Kidney epithelial cell (primary cell): ENCODE measurements around the gene P2RX4. TPM values are rescaled to one million over a fixed set of nuclear protein-coding genes. Genes with fewer than 3 reads are reported as not detected.

Experiments used
- DNase-seq: peaks from one replicate; pipeline ENCODE4 v3.0.0-alpha.2; 2010; ENCODE audit warnings: low read depth
- H3K27me3 ChIP-seq: 2 replicates; pipeline ENCODE4 v1.6.0; 2011; ENCODE audit warnings: low read length; ENCODE audit not compliant: control insufficient read depth, insufficient read depth
- H3K36me3 ChIP-seq: 2 replicates; pipeline ENCODE4 v1.5.1; 2011; ENCODE audit warnings: low read length; ENCODE audit not compliant: control insufficient read depth, insufficient read depth
- H3K4me3 ChIP-seq: 2 replicates; pipeline ENCODE4 v1.5.1; 2011; ENCODE audit warnings: low read depth, mild to moderate bottlenecking, control low read depth, low read length
- total RNA-seq: library from RNA; depleted of rRNA; stranded (reverse); fragments of >200 nt; gene quantifications from 2 replicates; pipeline ENCODE4 v1.2.3, GENCODE V29; 2015
- TF ChIP-seq, protein P1 (sequence below): IDR thresholded peaks from 2 replicates; pipeline ENCODE4 v1.5.1; 2011; ENCODE audit warnings: mild to moderate bottlenecking, moderate library complexity, low read length, control low read depth, inconsistent platforms; ENCODE audit not compliant: insufficient read depth, poor library complexity, severe bottlenecking

P2RX4 gene
- total RNA-seq, 1 donor from 2014 or later, result 119 TPM

- TF ChIP-seq, protein P1, sequence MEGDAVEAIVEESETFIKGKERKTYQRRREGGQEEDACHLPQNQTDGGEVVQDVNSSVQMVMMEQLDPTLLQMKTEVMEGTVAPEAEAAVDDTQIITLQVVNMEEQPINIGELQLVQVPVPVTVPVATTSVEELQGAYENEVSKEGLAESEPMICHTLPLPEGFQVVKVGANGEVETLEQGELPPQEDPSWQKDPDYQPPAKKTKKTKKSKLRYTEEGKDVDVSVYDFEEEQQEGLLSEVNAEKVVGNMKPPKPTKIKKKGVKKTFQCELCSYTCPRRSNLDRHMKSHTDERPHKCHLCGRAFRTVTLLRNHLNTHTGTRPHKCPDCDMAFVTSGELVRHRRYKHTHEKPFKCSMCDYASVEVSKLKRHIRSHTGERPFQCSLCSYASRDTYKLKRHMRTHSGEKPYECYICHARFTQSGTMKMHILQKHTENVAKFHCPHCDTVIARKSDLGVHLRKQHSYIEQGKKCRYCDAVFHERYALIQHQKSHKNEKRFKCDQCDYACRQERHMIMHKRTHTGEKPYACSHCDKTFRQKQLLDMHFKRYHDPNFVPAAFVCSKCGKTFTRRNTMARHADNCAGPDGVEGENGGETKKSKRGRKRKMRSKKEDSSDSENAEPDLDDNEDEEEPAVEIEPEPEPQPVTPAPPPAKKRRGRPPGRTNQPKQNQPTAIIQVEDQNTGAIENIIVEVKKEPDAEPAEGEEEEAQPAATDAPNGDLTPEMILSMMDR, result no peak
- Histone ChIP-seq H3K27me3 (no peaks in the 10 kb centered on the region), H3K36me3 (peaks cover 2% of the 10 kb centered on the region), H3K4me3 (no peak overlapping the region)
- DNase-seq, result no peak
Measured at GRCh38 chr12:121238604-121239350, 28.8 kb downstream of the P2RX4 start.

DNA sequence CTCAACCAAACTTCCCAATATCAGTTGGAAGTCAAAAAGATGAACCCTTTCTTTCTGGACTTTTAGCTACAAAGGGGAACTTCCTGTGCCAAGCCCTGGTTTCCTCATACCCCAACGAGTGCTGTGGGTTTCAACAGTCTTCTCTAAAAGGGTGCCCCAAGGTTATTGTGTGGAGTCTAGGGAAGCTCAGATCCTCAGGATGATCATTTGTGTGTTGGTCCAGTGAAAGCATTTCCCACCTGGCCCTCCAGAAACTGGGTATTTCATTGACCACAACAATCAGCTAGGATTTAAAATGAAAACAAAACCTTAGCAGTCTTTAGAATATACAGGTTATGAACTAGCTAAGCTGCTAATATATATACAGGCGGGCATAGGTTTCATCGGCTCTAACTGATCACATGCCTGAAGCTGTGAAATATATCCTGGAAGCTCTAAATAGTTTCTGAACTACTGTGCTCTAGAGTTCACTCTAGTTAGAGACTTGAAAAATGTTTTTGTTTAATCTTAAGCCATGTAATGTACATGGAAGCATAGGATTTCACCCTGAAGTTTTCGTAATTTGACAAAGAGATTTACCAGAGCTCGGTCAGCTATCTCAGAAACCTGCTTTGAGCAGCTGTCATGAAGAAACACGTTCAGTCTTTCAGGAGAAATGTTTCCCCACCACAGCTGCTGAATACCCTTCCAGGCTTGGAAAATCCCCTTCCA, 29.6 kb downstream of the P2RX4 start:
- TF ChIP-seq, protein P1, result no peak
- peaks cover 2% of the 10 kb centered on the region for H3K36me3 ChIP-seq
- no peak for DNase-seq
- H3K27me3 ChIP-seq, result no peaks in the 10 kb centered on the region
- no peak overlapping the region for H3K4me3 ChIP-seq

- H3K4me3 ChIP-seq, result no peak overlapping the region
- H3K27me3 ChIP-seq, result no peaks in the 10 kb centered on the region
- peaks cover 2% of the 10 kb centered on the region for H3K36me3 ChIP-seq
- DNase-seq, result no peak
- TF ChIP-seq, protein P1, result no peak
Measured at GRCh38 chr12:121240062-121240420, 30.1 kb downstream of the P2RX4 start.

DNA sequence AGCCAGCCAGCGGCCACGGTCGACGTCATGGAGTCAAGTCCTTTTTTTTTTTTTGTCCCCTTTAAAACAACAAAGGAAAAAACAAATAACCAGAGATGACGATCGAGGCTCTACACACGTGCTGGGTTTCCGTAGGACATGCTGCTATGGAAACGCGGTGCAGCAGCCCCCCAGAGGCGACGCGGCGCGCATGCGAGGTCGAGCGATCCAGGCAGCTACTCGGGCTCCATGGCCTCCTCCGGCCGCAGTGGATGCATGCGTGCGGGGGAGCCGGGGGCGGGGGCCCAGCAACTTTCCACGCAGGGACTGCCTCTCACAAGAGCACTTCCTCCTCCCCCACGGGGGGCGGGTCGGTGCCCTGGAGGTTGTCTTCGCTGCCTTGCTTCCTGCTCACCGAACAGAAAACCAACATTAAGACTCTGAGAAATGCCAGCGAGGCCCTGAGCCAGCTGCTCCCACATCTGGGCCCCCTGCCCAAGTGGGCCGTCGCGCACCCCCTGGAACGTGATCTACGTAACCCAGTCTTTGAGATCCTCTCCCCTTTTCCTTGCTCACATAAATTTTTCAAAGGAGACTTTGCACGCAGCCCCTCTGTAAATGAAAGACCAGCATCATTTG, 30.7 kb downstream of the P2RX4 start:
- TF ChIP-seq, protein P1, result no peak
- Histone ChIP-seq H3K27me3 (no peaks in the 10 kb centered on the region), H3K36me3 (peaks cover 2% of the 10 kb centered on the region), H3K4me3 (no peak overlapping the region)
- no peak for DNase-seq

DNA sequence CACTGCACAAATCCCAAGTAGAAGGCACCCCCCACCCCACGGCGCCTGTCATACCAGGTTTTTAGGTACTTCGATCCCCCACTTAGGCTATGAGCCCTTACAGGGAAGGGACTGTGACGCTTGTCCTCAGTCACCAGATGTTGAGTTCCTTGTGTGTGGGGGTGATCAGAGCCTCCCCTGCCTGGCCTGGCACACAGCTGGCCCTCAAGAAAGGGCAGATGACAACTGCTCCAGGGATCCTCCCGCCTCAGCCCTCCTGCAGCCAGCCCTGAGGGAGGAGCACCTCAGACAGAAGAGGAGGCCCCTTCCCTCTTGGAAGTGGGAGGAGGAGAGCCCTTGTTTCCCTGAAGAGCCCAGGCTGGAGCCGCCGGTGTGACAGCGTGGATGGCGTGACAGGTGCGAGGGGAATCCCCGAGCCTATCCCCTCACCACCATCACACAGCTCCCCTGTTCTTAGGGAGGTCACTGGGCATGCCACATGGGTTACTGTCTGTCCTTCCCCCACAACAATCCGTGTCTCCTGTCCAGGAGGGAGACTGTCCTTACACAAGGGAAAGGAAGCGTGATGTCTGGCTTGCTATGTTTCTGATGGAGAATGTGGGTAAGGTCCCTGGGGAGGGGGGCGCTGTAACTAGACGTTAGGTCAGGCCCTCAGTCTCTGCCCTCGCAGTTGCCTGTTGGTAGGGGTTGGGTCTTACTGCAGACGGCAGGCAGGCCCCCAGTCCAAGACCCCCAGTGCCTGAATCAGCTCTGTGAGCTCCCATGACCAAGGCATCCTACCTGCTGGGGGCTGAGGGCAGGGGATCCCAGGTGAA, 31.4 kb downstream of the P2RX4 start:
- TF ChIP-seq, protein P1, result no peak
- peaks cover 2% of the 10 kb centered on the region for H3K36me3 ChIP-seq
- H3K4me3 ChIP-seq, result no peak overlapping the region
- no peaks in the 10 kb centered on the region for H3K27me3 ChIP-seq
- no peak for DNase-seq
